GM23248 (cell line): ENCODE data around the gene SP110.

Source experiments
- EZH2 ChIP-seq: fragments of 200-600 bp; sonication (generic); IDR thresholded peaks from 2 replicates; pipeline ENCODE4 v1.6.1; 2018; ENCODE audit warnings: antibody characterized with exemption, mild to moderate bottlenecking; ENCODE audit not compliant: insufficient read depth, poor library complexity, severe bottlenecking
- EZH2phosphoT487 ChIP-seq: fragments of 200-600 bp; sonication (generic); IDR thresholded peaks from 2 replicates; pipeline ENCODE4 v1.6.1; 2018; ENCODE audit warnings: antibody characterized with exemption, moderate library complexity, mild to moderate bottlenecking, low read depth; ENCODE audit not compliant: insufficient read depth

DNA sequence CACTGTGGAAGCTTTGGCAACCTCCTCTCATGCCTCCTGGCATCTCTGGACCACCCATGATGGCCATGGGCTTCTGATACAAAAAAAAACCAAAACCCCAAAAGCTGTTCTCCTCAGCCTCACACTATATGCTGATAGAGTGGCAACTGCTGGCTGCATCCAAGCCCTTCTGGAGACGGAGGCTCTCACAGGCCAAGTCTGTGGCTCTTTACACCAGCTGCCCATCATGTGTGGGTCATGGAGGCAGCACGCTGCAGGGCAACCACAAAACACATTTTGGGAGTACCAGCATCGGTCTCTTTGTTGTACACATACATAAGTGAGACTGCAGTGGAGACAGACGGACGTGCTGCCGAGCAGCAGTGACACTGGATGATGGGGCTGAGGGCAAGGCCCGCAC lies 45.3 kb downstream of the SP110 start:
- no peak for TF ChIP-seq EZH2
- TF ChIP-seq EZH2phosphoT487 = no peak
